ENCODE data around the gene SUCLG2.

The SUCLG2 gene

GRCh38 chr3:67654099-67654843 is at the start of gene SUCLG2:
SUCLG2 (minus strand) TSS chr3:67654612; CDS start chr3:67654586, 26 bp downstream.
- peak; percentile 72 for DNase-seq (ENCODE audit: low spot score)

GRCh38 chr3:67700596-67700995 is 46.2 kb upstream of the SUCLG2 start:
- no peak for DNase-seq (ENCODE audit: low spot score)

- DNase-seq (ENCODE audit: low spot score), result no peak
Measured at GRCh38 chr3:67699882-67700281, 45.5 kb upstream of the SUCLG2 start.

GRCh38 chr3:67692621-67693020 is 38.2 kb upstream of the SUCLG2 start:
- no peak for DNase-seq (ENCODE audit: low spot score)

GRCh38 chr3:67691926-67692325 is 37.5 kb upstream of the SUCLG2 start:
- DNase-seq (ENCODE audit: low spot score), result no peak

GRCh38 chr3:67691207-67691606 is 36.8 kb upstream of the SUCLG2 start:
- DNase-seq (ENCODE audit: low spot score), result no peak

- DNase-seq (ENCODE audit: low spot score), result no peak
Measured at GRCh38 chr3:67689806-67690205, 35.4 kb upstream of the SUCLG2 start.

- DNase-seq (ENCODE audit: low spot score), result no peak
Measured at GRCh38 chr3:67688231-67688630, 33.8 kb upstream of the SUCLG2 start.

GRCh38 chr3:67686069-67686468 is 31.7 kb upstream of the SUCLG2 start:
- DNase-seq (ENCODE audit: low spot score), result no peak

GRCh38 chr3:67685499-67685898 is 31.1 kb upstream of the SUCLG2 start:
- DNase-seq (ENCODE audit: low spot score), result no peak

- no peak for DNase-seq (ENCODE audit: low spot score)
Measured at GRCh38 chr3:67684211-67684610, 29.8 kb upstream of the SUCLG2 start.

GRCh38 chr3:67683522-67683921 is 29.1 kb upstream of the SUCLG2 start:
- DNase-seq (ENCODE audit: low spot score), result no peak

- no peak for DNase-seq (ENCODE audit: low spot score)
Measured at GRCh38 chr3:67678665-67679064, 24.3 kb upstream of the SUCLG2 start.

- no peak for DNase-seq (ENCODE audit: low spot score)
Measured at GRCh38 chr3:67674055-67674454, 19.6 kb upstream of the SUCLG2 start.

GRCh38 chr3:67662733-67663132 is 8.3 kb upstream of the SUCLG2 start:
- DNase-seq (ENCODE audit: low spot score), result no peak

- DNase-seq (ENCODE audit: low spot score), result no peak
Measured at GRCh38 chr3:67661089-67661488, 6.7 kb upstream of the SUCLG2 start.

GRCh38 chr3:67657192-67657591 is 2.8 kb upstream of the SUCLG2 start:
- no peak for DNase-seq (ENCODE audit: low spot score)

- no peak for DNase-seq (ENCODE audit: low spot score)
Measured at GRCh38 chr3:67656614-67657013, 2.2 kb upstream of the SUCLG2 start.

- DNase-seq (ENCODE audit: low spot score), result no peak
Measured at GRCh38 chr3:67655364-67656121, 1.1 kb upstream of the SUCLG2 start.

- DNase-seq (ENCODE audit: low spot score), result no peak
Measured at GRCh38 chr3:67654844-67655177, 399 bp upstream of the SUCLG2 start.

- DNase-seq (ENCODE audit: low spot score), result no peak
Measured at GRCh38 chr3:67653425-67654098, 850 bp downstream of the SUCLG2 start.

- no peak for DNase-seq (ENCODE audit: low spot score)
Measured at GRCh38 chr3:67650084-67650483, 4.3 kb downstream of the SUCLG2 start.

- no peak for DNase-seq (ENCODE audit: low spot score)
Measured at GRCh38 chr3:67649681-67650080, 4.7 kb downstream of the SUCLG2 start.

All from kidney capillary endothelial cell (primary cell).